Measurements from ENCODE around the gene DGCR2. TPM values are rescaled to one million over a fixed set of nuclear protein-coding genes. Genes with fewer than 3 reads are reported as not detected.
"Not testable (repeated sequence)": the region's sequence is repeated elsewhere in the genome, so short reads cannot be mapped to it uniquely, and the experiment has no call there.

Gene DGCR2
- total and polyA plus RNA-seq, 2 of the 8 experiments (the other 6 are each of a cell fraction or from before 2014, with no cell fraction given) = 42.3 to 62.2 TPM

GRCh38 chr22:19026080-19026479 is 96.1 kb downstream of the DGCR2 start:
- H3K9me3 ChIP-seq (ENCODE audit: insufficient read depth in 2 of 2, low read depth in 1 of 2, low read length in 1 of 2); DNase-seq (ENCODE audit: low read depth in 1 of 2, low spot score in 2 of 2); H3K79me2 ChIP-seq (ENCODE audit: control insufficient read depth in 1 of 2, insufficient read depth in 2 of 2, low read length in 2 of 2); H4K20me1 ChIP-seq (replicated peaks in 1 of 2; ENCODE audit: control insufficient read depth in 1 of 2, insufficient read depth in 2 of 2, low read length in 2 of 2); H3K79me1 ChIP-seq (ENCODE audit: low read depth, low read length); H2BK5ac ChIP-seq (ENCODE audit: low read depth, low read length); H2BK120ac ChIP-seq (replicated peaks; ENCODE audit: low read depth, low read length); H2BK12ac ChIP-seq (ENCODE audit: low read depth, low read length); H4K5ac ChIP-seq (ENCODE audit: insufficient read length, low read depth, low read length); H3K56ac ChIP-seq (replicated peaks; ENCODE audit: insufficient read length, low read depth, low read length); FAIRE-seq; H3K18ac ChIP-seq (ENCODE audit: extremely low read depth, low read length); H3K27ac ChIP-seq (ENCODE audit: low read depth, low read length); H3K23me2 ChIP-seq (ENCODE audit: low read depth, low read length); H3K4me3 ChIP-seq (ENCODE audit: extremely low read depth in 1 of 4, insufficient read depth in 2 of 4, low read depth in 3 of 4, low read length in 4 of 4); H3K14ac ChIP-seq (ENCODE audit: insufficient read length); CTCF ChIA-PET (ENCODE audit: partially characterized antibody); H3K4me1 ChIP-seq (replicated peaks in 1 of 4; ENCODE audit: control insufficient read depth in 3 of 4, insufficient read depth in 4 of 4, low read length in 3 of 4); H3K9ac ChIP-seq (replicated peaks in 1 of 4; ENCODE audit: extremely low read depth in 1 of 4, low read depth in 3 of 4, low read length in 3 of 4); H3K36me3 ChIP-seq (ENCODE audit: control insufficient read depth in 2 of 4, insufficient read depth in 4 of 4, low read length in 3 of 4); H2AFZ ChIP-seq (ENCODE audit: low read length); H4K91ac ChIP-seq (replicated peaks; ENCODE audit: insufficient read length, low read length); H3K23ac ChIP-seq (ENCODE audit: insufficient read length); POLR2A ChIA-PET (ENCODE audit: partially characterized antibody); H3K4ac ChIP-seq (replicated peaks; ENCODE audit: insufficient read length, low read depth, low read length); H2BK15ac ChIP-seq (ENCODE audit: low read length); H4K8ac ChIP-seq (ENCODE audit: extremely low read depth, insufficient read depth, low read length); H2AK5ac ChIP-seq (ENCODE audit: low read depth, low read length); H2BK20ac ChIP-seq (ENCODE audit: low read length); H3K4me2 ChIP-seq (ENCODE audit: insufficient read depth in 1 of 2, low read depth in 2 of 2, low read length in 2 of 2): not testable (repeated sequence)
- peaks cover 10 to 24% (median 19%) of the 10 kb centered on the region in 4 experiments; a peak in 6 of 7 replicates for H3K27me3 ChIP-seq (replicated peaks in 1 of 4; ENCODE audit: control insufficient read depth in 3 of 4, extremely low read depth in 1 of 4, insufficient read depth in 3 of 4, low read length in 3 of 4)
- no CpG with 5 or more reads among the region's 11 CpGs for WGBS, 2 experiments (ENCODE audit: extremely low coverage in 1 of 2, insufficient coverage in 1 of 2, insufficient read length in 1 of 2, insufficient replicate concordance in 2 of 2, low coverage in 1 of 2, low lambda C conversion rate in 2 of 2, missing lambda C conversion rate in 1 of 2)

GRCh38 chr22:19024956-19025489 is 97.2 kb downstream of the DGCR2 start:
- H2BK12ac ChIP-seq (ENCODE audit: low read depth, low read length); H3K23ac ChIP-seq (ENCODE audit: insufficient read length); H3K4me1 ChIP-seq (replicated peaks in 1 of 4; ENCODE audit: control insufficient read depth in 3 of 4, insufficient read depth in 4 of 4, low read length in 3 of 4); H3K4ac ChIP-seq (replicated peaks; ENCODE audit: insufficient read length, low read depth, low read length); H4K5ac ChIP-seq (ENCODE audit: insufficient read length, low read depth, low read length); FAIRE-seq; H4K91ac ChIP-seq (replicated peaks; ENCODE audit: insufficient read length, low read length); H2AK5ac ChIP-seq (ENCODE audit: low read depth, low read length); H3K9me3 ChIP-seq (ENCODE audit: insufficient read depth in 2 of 2, low read depth in 1 of 2, low read length in 1 of 2); H3K23me2 ChIP-seq (ENCODE audit: low read depth, low read length); H2AFZ ChIP-seq (ENCODE audit: low read length); POLR2A ChIA-PET (ENCODE audit: partially characterized antibody); H3K56ac ChIP-seq (replicated peaks; ENCODE audit: insufficient read length, low read depth, low read length); H2BK5ac ChIP-seq (ENCODE audit: low read depth, low read length); H3K79me2 ChIP-seq (ENCODE audit: control insufficient read depth in 1 of 2, insufficient read depth in 2 of 2, low read length in 2 of 2); H3K18ac ChIP-seq (ENCODE audit: extremely low read depth, low read length); H4K20me1 ChIP-seq (replicated peaks in 1 of 2; ENCODE audit: control insufficient read depth in 1 of 2, insufficient read depth in 2 of 2, low read length in 2 of 2); H2BK120ac ChIP-seq (replicated peaks; ENCODE audit: low read depth, low read length); H3K27ac ChIP-seq (ENCODE audit: low read depth, low read length); H3K9ac ChIP-seq (replicated peaks in 1 of 4; ENCODE audit: extremely low read depth in 1 of 4, low read depth in 3 of 4, low read length in 3 of 4); H3K14ac ChIP-seq (ENCODE audit: insufficient read length); H2BK15ac ChIP-seq (ENCODE audit: low read length); H2BK20ac ChIP-seq (ENCODE audit: low read length); H3K36me3 ChIP-seq (ENCODE audit: control insufficient read depth in 2 of 4, insufficient read depth in 4 of 4, low read length in 3 of 4); H3K79me1 ChIP-seq (ENCODE audit: low read depth, low read length); H4K8ac ChIP-seq (ENCODE audit: extremely low read depth, insufficient read depth, low read length); H3K4me3 ChIP-seq (ENCODE audit: extremely low read depth in 1 of 4, insufficient read depth in 2 of 4, low read depth in 3 of 4, low read length in 4 of 4); H3K4me2 ChIP-seq (ENCODE audit: insufficient read depth in 1 of 2, low read depth in 2 of 2, low read length in 2 of 2): not testable (repeated sequence)
- DNase-seq (ENCODE audit: low read depth in 1 of 2, low spot score in 2 of 2) = peak in 1 of 2 experiments; percentile 41
- peaks cover 4 to 15% (median 10%) of the 10 kb centered on the region in 4 experiments; a peak in 6 of 7 replicates for H3K27me3 ChIP-seq (replicated peaks in 1 of 4; ENCODE audit: control insufficient read depth in 3 of 4, extremely low read depth in 1 of 4, insufficient read depth in 3 of 4, low read length in 3 of 4)
- WGBS, 2 experiments (ENCODE audit: extremely low coverage in 1 of 2, insufficient coverage in 1 of 2, insufficient read length in 1 of 2, insufficient replicate concordance in 2 of 2, low coverage in 1 of 2, low lambda C conversion rate in 2 of 2, missing lambda C conversion rate in 1 of 2) = 83% methylated on average over 4 of the region's 4 CpGs; no CpG with 5 or more reads in 1 of the 2 experiments
- CTCF ChIA-PET (ENCODE audit: partially characterized antibody) = interaction anchor here (0.9 to 1.0 kb wide), 2 partner anchors 25 to 67 kb away, joined by 3 read pairs; no protein-coding TSS in a partner anchor

All from H1 (cell line).